ENCODE data around the gene PLEKHM1. TPM values are rescaled to one million over a fixed set of nuclear protein-coding genes. Genes with fewer than 3 reads are reported as not detected.
A peak's percentile ranks its signal among the peaks of the same experiment; 100 is the strongest.
"Not testable (repeated sequence)": the region's sequence is repeated elsewhere in the genome, so short reads cannot be mapped to it uniquely, and the experiment has no call there.

The PLEKHM1 gene
- 100 to 1,000 TPM in 3 of 7 donors, 10 to 100 TPM in 4; 66.1 to 121 (median 84.9) TPM for total RNA-seq
- polyA plus RNA-seq: 10 to 100 TPM in 2 of 3 donors, 1 to 10 TPM in 1; 7.4 to 19.3 (median 12.4) TPM
- long read RNA-seq, donor 1, partial matches to known transcripts: 0 of 1 reads
- long read RNA-seq, donor 1, other reads (novel, unspliced or antisense): 0 of 1 reads
- long read RNA-seq, donor 2, full-length matches to known transcripts: 2 of 2 reads
- long read RNA-seq, donor 2, partial matches to known transcripts: 0 of 2 reads
- long read RNA-seq, donor 2, other reads (novel, unspliced or antisense): 0 of 2 reads

DNA sequence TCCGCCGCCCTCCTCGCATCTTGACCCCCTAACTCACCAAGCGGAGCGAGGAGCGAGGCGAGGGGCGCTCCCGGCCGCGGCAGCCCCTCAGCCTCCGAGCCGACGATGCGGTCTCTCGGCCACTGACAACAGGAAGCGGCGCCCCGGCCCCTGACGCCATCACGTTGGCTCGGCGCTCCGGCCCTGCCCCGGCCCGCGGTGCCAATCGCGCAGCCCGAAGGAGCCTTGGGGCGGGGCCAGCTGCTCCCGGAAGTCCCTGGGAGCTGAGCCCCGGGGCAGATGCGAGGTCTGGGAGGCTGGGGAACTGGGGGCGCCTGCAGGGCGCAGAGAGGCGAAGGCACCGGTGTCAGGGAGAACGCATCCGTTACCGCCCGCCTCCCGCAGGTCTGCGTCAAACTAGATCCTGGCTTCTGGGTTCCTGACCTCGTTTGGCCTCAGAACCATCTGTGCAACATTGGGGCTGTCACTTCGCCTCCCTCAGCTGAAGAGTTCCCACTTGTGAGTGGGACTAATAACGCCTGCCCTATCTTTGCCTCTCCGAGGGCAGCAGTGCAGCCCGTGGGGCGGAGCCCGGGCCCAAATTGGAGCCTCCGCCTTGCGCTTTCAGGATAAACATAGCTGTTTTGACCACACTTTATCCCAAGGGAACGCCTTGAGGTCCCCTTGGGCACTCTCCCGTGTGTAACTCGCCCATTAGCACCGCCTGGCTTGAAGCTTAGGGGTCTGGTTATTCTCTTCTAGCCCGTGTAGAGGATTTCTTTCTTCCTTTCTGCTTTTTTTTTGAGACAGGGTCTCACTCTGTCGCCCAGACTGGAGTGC lies at the start of gene PLEKHM1:
PLEKHM1 (minus strand) TSS at position 107 of the 819 bp plus-strand sequence. CDS start 8,237 bp downstream, outside the sequence.
- H3K36me3 ChIP-seq; H3K9me3 ChIP-seq; intact Hi-C loops (cut with DNase I; ENCODE audit: low total_unique reads); H3K27me3 ChIP-seq (replicated peaks in 1 of 7): not testable (repeated sequence)
- peak within 1 kb of the TSS; percentile 77 to 94 (median 91) for H3K27ac ChIP-seq
- peak within 1 kb of the TSS; percentile 34 to 74 (median 54) for H3K4me3 ChIP-seq
- TF ChIP-seq POLR2A (IDR thresholded peaks at IDR 0.05) (peak; percentile 35 to 75 (median 37)), POLR2AphosphoS5 (IDR thresholded peaks at IDR 0.05) (peak; percentile 84 to 94 (median 89))
- TF ChIP-seq, protein P1, sequence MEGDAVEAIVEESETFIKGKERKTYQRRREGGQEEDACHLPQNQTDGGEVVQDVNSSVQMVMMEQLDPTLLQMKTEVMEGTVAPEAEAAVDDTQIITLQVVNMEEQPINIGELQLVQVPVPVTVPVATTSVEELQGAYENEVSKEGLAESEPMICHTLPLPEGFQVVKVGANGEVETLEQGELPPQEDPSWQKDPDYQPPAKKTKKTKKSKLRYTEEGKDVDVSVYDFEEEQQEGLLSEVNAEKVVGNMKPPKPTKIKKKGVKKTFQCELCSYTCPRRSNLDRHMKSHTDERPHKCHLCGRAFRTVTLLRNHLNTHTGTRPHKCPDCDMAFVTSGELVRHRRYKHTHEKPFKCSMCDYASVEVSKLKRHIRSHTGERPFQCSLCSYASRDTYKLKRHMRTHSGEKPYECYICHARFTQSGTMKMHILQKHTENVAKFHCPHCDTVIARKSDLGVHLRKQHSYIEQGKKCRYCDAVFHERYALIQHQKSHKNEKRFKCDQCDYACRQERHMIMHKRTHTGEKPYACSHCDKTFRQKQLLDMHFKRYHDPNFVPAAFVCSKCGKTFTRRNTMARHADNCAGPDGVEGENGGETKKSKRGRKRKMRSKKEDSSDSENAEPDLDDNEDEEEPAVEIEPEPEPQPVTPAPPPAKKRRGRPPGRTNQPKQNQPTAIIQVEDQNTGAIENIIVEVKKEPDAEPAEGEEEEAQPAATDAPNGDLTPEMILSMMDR (IDR thresholded peaks at IDR 0.05 in 8 of 11, conservative IDR thresholded peaks at IDR 0.05 in 3 of 11): peak in 1 of 11 experiments; percentile 22
- DNase-seq: peak; percentile 98
- peaks cover 0 to 63% (median 19%) of the 10 kb centered on the region in 6 donors for H3K4me1 ChIP-seq
- 0 to 3% (median 1%) methylated on average over 7 to 56 of the region's 59 CpGs for WGBS, 5 donors

DNA sequence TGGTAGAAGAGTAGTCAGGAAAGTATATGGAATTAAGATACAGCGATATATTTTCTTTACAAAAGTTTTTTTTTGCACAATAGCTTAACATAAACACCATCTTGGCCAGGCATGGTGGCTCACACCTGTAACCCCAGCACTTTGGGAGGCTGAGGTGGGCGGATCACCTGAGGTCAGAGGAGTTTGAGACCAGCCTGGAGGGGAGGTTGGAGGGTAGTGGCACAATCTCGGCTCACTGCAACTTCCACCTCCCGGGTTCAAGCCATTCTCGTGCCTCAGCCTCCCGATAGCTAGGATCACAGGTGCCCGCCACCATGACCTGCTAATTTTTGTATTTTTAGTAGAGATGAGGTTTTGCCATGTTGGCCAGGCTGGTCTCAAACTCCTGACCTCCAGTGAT lies 47.6 kb upstream of the PLEKHM1 start:
- intact Hi-C loops (cut with DNase I; ENCODE audit: low total_unique reads); H3K27ac ChIP-seq; H3K4me1 ChIP-seq; H3K9me3 ChIP-seq; H3K27me3 ChIP-seq (replicated peaks in 1 of 7); H3K4me3 ChIP-seq: not testable (repeated sequence)
- H3K36me3 ChIP-seq: peaks cover 0 to 11% (median 3%) of the 10 kb centered on the region in 6 donors
- 97 to 99% (median 98%) methylated on average over 6 of the region's 7 CpGs for WGBS, 5 donors
- peak; percentile 31 for DNase-seq

DNA sequence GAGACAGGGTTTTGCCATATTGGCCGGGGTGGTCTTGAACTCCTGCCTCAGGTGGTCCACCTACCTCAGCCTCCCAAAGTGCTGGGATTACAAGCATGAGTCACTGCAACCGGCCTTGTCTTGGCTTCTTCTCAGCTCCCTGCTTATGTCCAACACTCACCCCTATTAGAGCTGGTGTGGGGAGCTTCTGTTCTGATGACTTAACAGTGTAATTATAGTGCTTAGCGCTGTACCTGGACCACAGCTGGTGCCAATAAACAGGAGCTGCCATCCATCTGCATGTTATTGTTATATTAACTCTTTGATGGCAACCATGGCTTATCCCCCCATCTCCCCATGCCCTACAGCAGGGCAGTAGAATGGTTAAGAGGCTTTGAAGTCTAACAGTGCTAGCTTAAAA lies 15.6 kb upstream of the PLEKHM1 start:
- H3K27me3 ChIP-seq (replicated peaks in 1 of 7); DNase-seq; H3K4me3 ChIP-seq; H3K27ac ChIP-seq; H3K9me3 ChIP-seq; H3K4me1 ChIP-seq; intact Hi-C loops (cut with DNase I; ENCODE audit: low total_unique reads): not testable (repeated sequence)
- H3K36me3 ChIP-seq: peaks cover 0 to 26% (median 0%) of the 10 kb centered on the region in 6 donors
- WGBS, 5 donors: 92 to 97% (median 93%) methylated on average over 3 of the region's 3 CpGs

DNA sequence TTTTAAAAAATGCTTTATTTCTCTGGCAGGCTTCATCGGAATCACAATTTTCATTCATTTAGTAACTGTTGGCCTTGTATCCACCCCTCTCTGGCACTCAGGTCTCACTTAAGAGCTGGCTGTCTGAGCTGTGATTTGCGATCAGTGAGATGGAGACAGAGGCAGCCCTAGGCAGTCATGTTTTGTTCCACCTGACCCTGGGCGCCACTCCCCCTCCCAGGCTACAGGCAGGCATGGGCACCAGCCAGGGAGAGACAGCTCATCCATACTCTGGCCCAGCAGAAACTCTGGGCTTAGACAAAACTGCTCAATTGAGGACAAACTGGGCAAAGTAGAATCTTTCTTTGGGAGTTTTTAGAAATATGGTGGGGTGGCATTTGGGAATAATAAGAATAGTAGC lies 14.7 kb upstream of the PLEKHM1 start:
- 87 to 95% (median 95%) methylated on average over 3 of the region's 3 CpGs for WGBS, 5 donors
- H3K4me3 ChIP-seq, DNase-seq: not testable (repeated sequence)

DNA sequence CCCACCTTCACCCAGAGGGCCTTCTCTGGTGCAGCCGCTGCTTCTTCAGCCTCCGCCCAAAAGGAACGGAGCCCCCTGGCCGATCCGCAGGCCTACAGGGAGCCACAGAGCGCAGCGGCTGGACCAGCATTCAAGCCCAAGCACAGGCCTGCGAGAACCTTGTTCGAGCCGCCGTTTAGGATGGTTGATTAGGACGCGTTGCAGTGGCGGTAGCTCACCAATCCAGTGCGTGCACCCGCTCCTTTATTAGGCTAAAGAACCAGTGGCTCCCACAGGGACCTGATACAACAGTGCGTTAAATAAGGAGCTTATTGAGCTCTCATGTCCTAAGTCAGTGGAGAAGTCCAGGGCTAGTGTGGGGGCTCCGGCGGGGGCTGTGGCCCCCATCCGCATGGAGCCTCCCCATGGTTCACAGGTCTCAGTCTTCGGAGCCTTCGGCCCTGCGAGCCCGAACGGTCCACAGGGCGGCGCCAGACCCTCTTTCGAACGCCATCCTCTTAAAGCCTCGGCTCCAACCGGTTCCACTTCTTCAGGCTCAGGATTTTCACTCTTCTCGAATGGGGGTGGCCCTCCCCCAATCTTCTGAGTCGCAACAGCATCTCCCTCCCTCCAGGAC lies 10.7 kb upstream of the PLEKHM1 start:
- 15 to 33% (median 31%) methylated on average over 19 to 31 of the region's 33 CpGs for WGBS, 5 donors
- intact Hi-C loops (cut with DNase I; ENCODE audit: low total_unique reads); H3K36me3 ChIP-seq; H3K4me3 ChIP-seq; H3K9me3 ChIP-seq; H3K27me3 ChIP-seq (replicated peaks in 1 of 7); DNase-seq; H3K27ac ChIP-seq; H3K4me1 ChIP-seq: not testable (repeated sequence)
- TF ChIP-seq POLR2AphosphoS5 (IDR thresholded peaks at IDR 0.05): peak in 1 of 3 donors; percentile 27
- TF ChIP-seq, protein P1 (IDR thresholded peaks at IDR 0.05 in 8 of 11, conservative IDR thresholded peaks at IDR 0.05 in 3 of 11): peak in 3 of 11 experiments; percentile 30 to 54 (median 36)

More for the DNA sequence above, 14.7 kb upstream of the PLEKHM1 start:
- H3K9me3 ChIP-seq; H3K27ac ChIP-seq; H3K27me3 ChIP-seq (replicated peaks in 1 of 7); intact Hi-C loops (cut with DNase I; ENCODE audit: low total_unique reads); H3K4me1 ChIP-seq: not testable (repeated sequence)
- H3K36me3 ChIP-seq: peaks cover 0 to 26% (median 0%) of the 10 kb centered on the region in 6 donors

DNA sequence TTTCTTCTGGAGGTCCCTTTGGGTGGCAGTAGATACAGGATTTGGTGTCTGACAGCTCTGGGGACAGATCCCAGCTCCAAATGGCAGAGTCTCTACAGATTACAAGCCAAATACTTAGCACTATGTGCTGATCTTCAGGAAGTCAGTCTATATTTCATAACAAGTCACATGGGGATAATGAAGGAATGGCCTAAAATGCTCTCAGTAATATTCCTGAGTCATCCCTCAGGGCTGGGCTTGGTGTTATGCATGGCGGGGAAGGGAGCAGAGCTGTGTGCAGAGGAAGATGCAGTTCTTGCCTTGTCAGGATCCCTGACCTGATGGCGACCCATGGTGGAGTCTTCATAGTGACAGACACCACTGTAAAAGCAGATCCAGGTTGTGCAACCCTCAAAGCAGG lies 10.0 kb upstream of the PLEKHM1 start:
- 50 to 71% (median 63%) methylated on average over 1 to 2 of the region's 2 CpGs; no CpG with 5 or more reads in 2 of the 5 donors for WGBS, 5 donors
- intact Hi-C loops (cut with DNase I; ENCODE audit: low total_unique reads); H3K4me3 ChIP-seq; DNase-seq; H3K4me1 ChIP-seq; H3K27me3 ChIP-seq (replicated peaks in 1 of 7); H3K9me3 ChIP-seq; H3K36me3 ChIP-seq: not testable (repeated sequence)
- peak overlapping the region in 3 of 8 donors; percentile 36 to 54 (median 45) for H3K27ac ChIP-seq

DNA sequence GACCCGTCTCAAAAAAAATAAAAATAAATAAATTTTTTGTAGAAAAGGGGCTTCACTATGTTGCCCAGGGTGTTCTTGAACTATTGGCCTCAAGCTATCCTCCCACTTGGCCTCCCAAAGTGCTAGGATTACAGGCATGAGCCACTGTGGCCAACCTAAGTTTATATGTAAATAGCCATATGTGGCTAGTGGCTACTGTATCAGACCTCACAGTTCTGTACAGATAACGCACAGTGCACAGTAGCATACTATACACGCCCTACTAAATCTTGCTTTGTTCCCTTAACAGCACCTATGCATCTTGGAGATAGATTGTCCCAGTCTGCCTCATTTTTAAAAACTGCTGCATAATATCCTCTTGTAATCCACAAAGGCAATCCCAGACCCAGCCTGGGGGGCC lies 8.7 kb upstream of the PLEKHM1 start:
- intact Hi-C loops (cut with DNase I; ENCODE audit: low total_unique reads); H3K27me3 ChIP-seq (replicated peaks in 1 of 7); DNase-seq; H3K27ac ChIP-seq; H3K9me3 ChIP-seq; H3K4me3 ChIP-seq; H3K36me3 ChIP-seq: not testable (repeated sequence)
- H3K4me1 ChIP-seq: peaks cover 0 to 14% (median 0%) of the 10 kb centered on the region in 6 donors
- 91 to 96% (median 92%) methylated on average over 3 of the region's 3 CpGs for WGBS, 5 donors

DNA sequence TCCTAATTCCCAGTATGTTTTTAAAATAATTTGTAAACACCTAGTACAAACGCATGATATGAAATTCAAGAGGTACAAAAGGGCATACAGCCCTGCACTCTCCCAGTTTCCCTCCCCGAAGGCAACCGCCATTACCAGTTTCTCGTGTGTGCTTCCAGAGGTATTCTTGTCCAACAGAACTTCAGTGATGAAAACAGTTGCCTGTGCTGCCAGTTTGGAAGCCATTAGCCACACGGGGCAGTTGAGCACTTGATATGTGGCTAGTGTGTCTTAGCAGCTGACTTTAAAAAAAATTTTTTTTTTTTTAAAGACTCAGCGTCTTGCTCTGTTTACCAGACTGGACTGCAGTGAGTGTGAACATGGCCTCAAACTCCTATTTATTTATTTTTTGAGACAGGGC lies 7.9 kb upstream of the PLEKHM1 start:
- H3K27ac ChIP-seq; H3K9me3 ChIP-seq; H3K27me3 ChIP-seq (replicated peaks in 1 of 7); intact Hi-C loops (cut with DNase I; ENCODE audit: low total_unique reads); H3K36me3 ChIP-seq; DNase-seq; H3K4me3 ChIP-seq: not testable (repeated sequence)
- WGBS, 5 donors: 87 to 97% (median 91%) methylated on average over 4 to 5 of the region's 6 CpGs
- H3K4me1 ChIP-seq: peaks cover 0 to 20% (median 0%) of the 10 kb centered on the region in 6 donors

Data from spleen (tissue), 13 donors.